ENCODE data around the gene AMBP. TPM values are rescaled to one million over a fixed set of nuclear protein-coding genes. Genes with fewer than 3 reads are reported as not detected.

The AMBP gene
- total RNA-seq, 1 donor from 2014 or later, result not detected

- Histone ChIP-seq H3K4me3 (ENCODE audit: low read depth, low read length) (no peak overlapping the region), H3K27me3 (ENCODE audit: control insufficient read depth, insufficient read depth, low read length) (peaks cover 18% of the 10 kb centered on the region), H3K36me3 (ENCODE audit: control insufficient read depth, insufficient read depth, low read length) (no peaks in the 10 kb centered on the region)
- TF ChIP-seq, protein P1, sequence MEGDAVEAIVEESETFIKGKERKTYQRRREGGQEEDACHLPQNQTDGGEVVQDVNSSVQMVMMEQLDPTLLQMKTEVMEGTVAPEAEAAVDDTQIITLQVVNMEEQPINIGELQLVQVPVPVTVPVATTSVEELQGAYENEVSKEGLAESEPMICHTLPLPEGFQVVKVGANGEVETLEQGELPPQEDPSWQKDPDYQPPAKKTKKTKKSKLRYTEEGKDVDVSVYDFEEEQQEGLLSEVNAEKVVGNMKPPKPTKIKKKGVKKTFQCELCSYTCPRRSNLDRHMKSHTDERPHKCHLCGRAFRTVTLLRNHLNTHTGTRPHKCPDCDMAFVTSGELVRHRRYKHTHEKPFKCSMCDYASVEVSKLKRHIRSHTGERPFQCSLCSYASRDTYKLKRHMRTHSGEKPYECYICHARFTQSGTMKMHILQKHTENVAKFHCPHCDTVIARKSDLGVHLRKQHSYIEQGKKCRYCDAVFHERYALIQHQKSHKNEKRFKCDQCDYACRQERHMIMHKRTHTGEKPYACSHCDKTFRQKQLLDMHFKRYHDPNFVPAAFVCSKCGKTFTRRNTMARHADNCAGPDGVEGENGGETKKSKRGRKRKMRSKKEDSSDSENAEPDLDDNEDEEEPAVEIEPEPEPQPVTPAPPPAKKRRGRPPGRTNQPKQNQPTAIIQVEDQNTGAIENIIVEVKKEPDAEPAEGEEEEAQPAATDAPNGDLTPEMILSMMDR (IDR thresholded peaks at IDR 0.05; ENCODE audit: insufficient read depth, low read length, poor library complexity, severe bottlenecking), result no peak
- no peak for DNase-seq (ENCODE audit: low read depth)
Observed at GRCh38 chr9:114119242-114120191, 41.4 kb upstream of the AMBP start.

DNA sequence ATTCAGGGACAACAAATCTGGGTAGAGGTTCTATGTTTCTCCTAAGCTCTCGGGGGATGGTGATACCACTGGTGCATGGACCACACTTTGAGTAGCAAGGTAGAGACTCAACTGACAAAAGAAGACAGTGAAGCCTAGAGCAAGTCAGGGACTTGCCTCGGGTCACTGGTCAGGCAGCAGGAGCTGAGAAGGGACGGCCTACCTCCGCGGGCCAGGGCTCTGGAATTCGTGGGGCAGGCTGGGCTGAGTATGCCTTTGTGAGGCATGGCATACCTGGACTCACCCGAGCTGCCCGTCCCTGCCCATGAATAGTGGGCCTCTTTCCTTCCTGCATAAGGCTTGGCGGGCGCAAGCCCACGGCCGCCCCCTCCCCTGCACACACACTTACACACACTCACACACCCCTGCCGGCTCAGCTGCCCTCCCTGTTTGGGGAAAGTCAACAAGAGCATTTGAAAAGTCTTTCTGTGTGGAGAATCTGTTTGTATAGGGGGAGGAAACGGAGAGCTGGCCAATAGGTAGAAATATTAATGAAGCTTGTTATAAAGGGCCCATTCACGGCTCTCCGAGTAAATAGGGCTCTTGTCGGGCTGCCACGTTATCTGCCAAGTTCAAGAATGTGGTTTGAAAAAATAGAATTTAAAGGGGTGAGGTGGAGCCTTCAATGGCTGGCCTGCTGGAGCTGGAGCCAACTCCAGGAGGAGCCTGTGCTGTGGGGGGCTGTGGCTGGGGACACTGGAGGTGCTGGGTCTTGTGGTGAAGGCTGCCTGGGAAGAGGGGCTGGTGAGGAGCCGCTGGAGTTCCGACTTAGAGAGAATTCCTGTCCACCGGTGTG lies 40.1 kb upstream of the AMBP start:
- Histone ChIP-seq H3K36me3 (ENCODE audit: control insufficient read depth, insufficient read depth, low read length) (no peaks in the 10 kb centered on the region), H3K4me3 (ENCODE audit: low read depth, low read length) (no peak overlapping the region), H3K27me3 (ENCODE audit: control insufficient read depth, insufficient read depth, low read length) (peaks cover 18% of the 10 kb centered on the region)
- DNase-seq (ENCODE audit: low read depth), result no peak
- TF ChIP-seq, protein P1 (IDR thresholded peaks at IDR 0.05; ENCODE audit: insufficient read depth, low read length, poor library complexity, severe bottlenecking), result no peak

GRCh38 chr9:114117614-114117995 lies 39.5 kb upstream of the AMBP start:
- Histone ChIP-seq H3K36me3 (ENCODE audit: control insufficient read depth, insufficient read depth, low read length) (no peaks in the 10 kb centered on the region), H3K4me3 (ENCODE audit: low read depth, low read length) (no peak overlapping the region), H3K27me3 (ENCODE audit: control insufficient read depth, insufficient read depth, low read length) (peaks cover 18% of the 10 kb centered on the region)
- no peak for DNase-seq (ENCODE audit: low read depth)
- TF ChIP-seq, protein P1 (IDR thresholded peaks at IDR 0.05; ENCODE audit: insufficient read depth, low read length, poor library complexity, severe bottlenecking), result no peak

DNA sequence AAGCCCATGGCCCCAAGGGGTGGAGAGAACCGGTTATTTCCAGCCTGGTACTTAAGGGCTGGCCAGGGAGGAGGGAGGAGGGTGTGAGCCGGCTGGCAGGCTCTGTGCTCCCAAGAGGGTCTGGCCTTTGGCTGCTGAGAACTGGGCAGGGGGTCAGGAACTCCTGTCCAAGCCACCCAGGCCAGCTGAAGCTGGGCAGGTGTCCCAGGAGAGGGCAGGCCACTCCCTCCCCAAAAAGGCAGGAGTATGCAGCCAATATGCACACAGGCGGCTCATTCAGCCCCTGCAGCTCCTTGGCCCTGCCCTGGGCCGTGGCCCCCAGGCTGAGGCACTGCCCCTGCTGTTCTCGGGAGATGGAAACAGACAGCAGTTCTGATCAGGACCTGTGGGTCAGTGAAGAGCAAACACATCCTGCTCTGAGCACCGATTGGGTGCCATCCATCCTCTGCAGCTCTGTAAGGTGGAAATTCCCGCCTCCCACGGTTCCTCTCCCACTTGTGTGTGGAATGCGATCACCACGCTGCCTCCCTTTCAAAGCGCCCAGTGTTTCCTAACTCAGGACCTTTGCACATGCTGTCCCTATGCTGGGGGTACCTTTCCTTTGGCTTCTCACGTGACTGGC lies 38.1 kb upstream of the AMBP start:
- Histone ChIP-seq H3K27me3 (ENCODE audit: control insufficient read depth, insufficient read depth, low read length) (peaks cover 13% of the 10 kb centered on the region), H3K36me3 (ENCODE audit: control insufficient read depth, insufficient read depth, low read length) (no peaks in the 10 kb centered on the region), H3K4me3 (ENCODE audit: low read depth, low read length) (no peak overlapping the region)
- no peak for DNase-seq (ENCODE audit: low read depth)
- TF ChIP-seq, protein P1 (IDR thresholded peaks at IDR 0.05; ENCODE audit: insufficient read depth, low read length, poor library complexity, severe bottlenecking), result no peak

GRCh38 chr9:114115654-114116125 lies 37.6 kb upstream of the AMBP start:
- TF ChIP-seq, protein P1 (IDR thresholded peaks at IDR 0.05; ENCODE audit: insufficient read depth, low read length, poor library complexity, severe bottlenecking), result no peak
- no peaks in the 10 kb centered on the region for H3K36me3 ChIP-seq (ENCODE audit: control insufficient read depth, insufficient read depth, low read length)
- no peak for DNase-seq (ENCODE audit: low read depth)

More at GRCh38 chr9:114115654-114116125, 37.6 kb upstream of the AMBP start:
- Histone ChIP-seq H3K4me3 (ENCODE audit: low read depth, low read length) (no peak overlapping the region), H3K27me3 (ENCODE audit: control insufficient read depth, insufficient read depth, low read length) (peaks cover 13% of the 10 kb centered on the region)
